ENCODE measurements around the gene DLGAP4. TPM values are rescaled to one million over a fixed set of nuclear protein-coding genes. Genes with fewer than 3 reads are reported as not detected.
A peak's percentile ranks its signal among the peaks of the same experiment; 100 is the strongest.

DLGAP4 gene
- total and polyA plus RNA-seq, 2 of the 8 experiments (the other 6 are each of a cell fraction or from before 2014, with no cell fraction given), result 41.2 to 57.2 TPM

GRCh38 chr20:36497856-36498255 is 191.7 kb downstream of the DLGAP4 start:
- H3K18ac ChIP-seq (ENCODE audit: extremely low read depth, low read length), result no peak overlapping the region
- H3K9me3 ChIP-seq (ENCODE audit: insufficient read depth in 2 of 2, low read depth in 1 of 2, low read length in 1 of 2), result no peaks in the 10 kb centered on the region
- no peak overlapping the region for H2BK120ac ChIP-seq (replicated peaks; ENCODE audit: low read depth, low read length)
- H3K27me3 ChIP-seq (replicated peaks in 1 of 4; ENCODE audit: control insufficient read depth in 3 of 4, extremely low read depth in 1 of 4, insufficient read depth in 3 of 4, low read length in 3 of 4), result no peaks in the 10 kb centered on the region; a peak in 1 of 7 replicates
- 0 out of 2 replicates have a peak overlapping the region, but pooled peaks have one; percentile 31 for H4K8ac ChIP-seq (ENCODE audit: extremely low read depth, insufficient read depth, low read length)
- H3K56ac ChIP-seq (replicated peaks; ENCODE audit: insufficient read length, low read depth, low read length), result no peak overlapping the region
- no peak overlapping the region for H2AK5ac ChIP-seq (ENCODE audit: low read depth, low read length)
- peaks cover 18 to 41% (median 29%) of the 10 kb centered on the region in 4 experiments; a peak in 7 of 8 replicates for H3K36me3 ChIP-seq (ENCODE audit: control insufficient read depth in 2 of 4, insufficient read depth in 4 of 4, low read length in 3 of 4)
- H2BK15ac ChIP-seq (ENCODE audit: low read length), result no peak overlapping the region
- no peak overlapping the region for H3K27ac ChIP-seq (ENCODE audit: low read depth, low read length)
- no peak overlapping the region for H3K4ac ChIP-seq (replicated peaks; ENCODE audit: insufficient read length, low read depth, low read length)
- ChIA-PET CTCF (ENCODE audit: partially characterized antibody) (interaction anchor here (0.5 to 2.3 kb wide), 4 partner anchors 58 to 280 kb away, joined by 3 to 6 read pairs (median 4); no protein-coding TSS in a partner anchor), POLR2A (ENCODE audit: partially characterized antibody) (interaction anchor here (1.0 to 1.1 kb wide), 2 partner anchors 9 to 30 kb away, joined by 3 read pairs; no protein-coding TSS in a partner anchor)
- H4K20me1 ChIP-seq (replicated peaks in 1 of 2; ENCODE audit: control insufficient read depth in 1 of 2, insufficient read depth in 2 of 2, low read length in 2 of 2), result peaks cover 17 to 20% of the 10 kb centered on the region in 2 experiments
- no peak for FAIRE-seq
- no peak overlapping the region for H2BK12ac ChIP-seq (ENCODE audit: low read depth, low read length)
- H4K91ac ChIP-seq (replicated peaks; ENCODE audit: insufficient read length, low read length), result no peak overlapping the region
- H3K4me2 ChIP-seq (ENCODE audit: insufficient read depth in 1 of 2, low read depth in 2 of 2, low read length in 2 of 2), result no peak overlapping the region
- H4K5ac ChIP-seq (ENCODE audit: insufficient read length, low read depth, low read length), result no peak overlapping the region
- H3K9ac ChIP-seq (replicated peaks in 1 of 4; ENCODE audit: extremely low read depth in 1 of 4, low read depth in 3 of 4, low read length in 3 of 4), result no peak overlapping the region
- no peak overlapping the region for H2AFZ ChIP-seq (ENCODE audit: low read length)
- H3K4me1 ChIP-seq (replicated peaks in 1 of 4; ENCODE audit: control insufficient read depth in 3 of 4, insufficient read depth in 4 of 4, low read length in 3 of 4), result no peaks in the 10 kb centered on the region
- H3K14ac ChIP-seq (ENCODE audit: insufficient read length), result no peak overlapping the region
- peaks cover 10% of the 10 kb centered on the region; the same call in 1 of the 2 replicates for H3K79me1 ChIP-seq (ENCODE audit: low read depth, low read length)
- H2BK5ac ChIP-seq (ENCODE audit: low read depth, low read length), result no peak overlapping the region
- H3K79me2 ChIP-seq (ENCODE audit: control insufficient read depth in 1 of 2, insufficient read depth in 2 of 2, low read length in 2 of 2), result peaks cover 0 to 3% of the 10 kb centered on the region in 2 experiments; a peak in 2 of 4 replicates
- H3K4me3 ChIP-seq (ENCODE audit: extremely low read depth in 1 of 4, insufficient read depth in 2 of 4, low read depth in 3 of 4, low read length in 4 of 4), result no peak overlapping the region
- no peak for DNase-seq (ENCODE audit: low read depth in 1 of 2, low spot score in 2 of 2)
- no peak overlapping the region for H3K23ac ChIP-seq (ENCODE audit: insufficient read length)
- no peak overlapping the region for H2BK20ac ChIP-seq (ENCODE audit: low read length)
- no peaks in the 10 kb centered on the region for H3K23me2 ChIP-seq (ENCODE audit: low read depth, low read length)
- 82% methylated on average over 4 of the region's 4 CpGs; no CpG with 5 or more reads in 1 of the 2 experiments for WGBS, 2 experiments (ENCODE audit: extremely low coverage in 1 of 2, insufficient coverage in 1 of 2, insufficient read length in 1 of 2, insufficient replicate concordance in 2 of 2, low coverage in 1 of 2, low lambda C conversion rate in 2 of 2, missing lambda C conversion rate in 1 of 2)
- TF ChIP-seq RNF2 (IDR thresholded peaks at IDR 0.05; ENCODE audit: borderline replicate concordance, low read depth, low read length, missing control alignments, poor library complexity, severe bottlenecking), result no peak
- TF ChIP-seq MAFK (IDR thresholded peaks at IDR 0.05; ENCODE audit: low read depth, low read length), result no peak
- TF ChIP-seq CEBPB (IDR thresholded peaks at IDR 0.05; ENCODE audit: low read depth, low read length), result no peak
- TF ChIP-seq CHD2 (IDR thresholded peaks at IDR 0.05; ENCODE audit: low read length), result no peak
- TF ChIP-seq CBX5 (IDR thresholded peaks at IDR 0.05; ENCODE audit: low read depth, low read length), result no peak
- no peak for TF ChIP-seq POLR2AphosphoS5 (IDR thresholded peaks at IDR 0.05; ENCODE audit: low read depth, low read length)
- TF ChIP-seq RFX5 (IDR thresholded peaks at IDR 0.05; ENCODE audit: borderline replicate concordance, low read depth, low read length), result no peak
- TF ChIP-seq ASH2L (IDR thresholded peaks at IDR 0.05; ENCODE audit: low read length), result no peak
- TF ChIP-seq KDM4A (IDR thresholded peaks at IDR 0.05; ENCODE audit: low read depth, low read length, severe bottlenecking), result no peak
- no peak for TF ChIP-seq SIX5 (IDR thresholded peaks at IDR 0.05; ENCODE audit: low read depth, low read length)
- TF ChIP-seq RBBP5 (IDR thresholded peaks at IDR 0.05; ENCODE audit: borderline replicate concordance, low read depth, low read length), result no peak
- TF ChIP-seq USF2 (IDR thresholded peaks at IDR 0.05; ENCODE audit: low read length), result no peak
- TF ChIP-seq FOSL1 (IDR thresholded peaks at IDR 0.05; ENCODE audit: insufficient read depth, low read depth, low read length), result no peak

All from H1 (cell line).